Mammary epithelial cell (primary cell): ENCODE data around the gene LRP8.
A peak's percentile ranks its signal among the peaks of the same experiment; 100 is the strongest.

Source experiments
- EZH2 ChIP-seq: IDR thresholded peaks from 2 replicates; pipeline ENCODE4 v1.6.1; 2012; ENCODE audit warnings: low read length, inconsistent platforms, borderline replicate concordance
- TF ChIP-seq, protein P1 (sequence below), 2 donors: IDR thresholded peaks in 1 of 2; conservative IDR thresholded peaks in 1 of 2; 2 replicates each; pipeline ENCODE4 v1.5.1; 2011 to 2012; ENCODE audit warnings: inconsistent platforms in 2 of 2, low read length in 2 of 2, mild to moderate bottlenecking in 2 of 2, control low read depth in 1 of 2, low read depth in 1 of 2; ENCODE audit not compliant: insufficient read depth in 1 of 2; ENCODE audit errors: extremely low read depth in 1 of 2

DNA sequence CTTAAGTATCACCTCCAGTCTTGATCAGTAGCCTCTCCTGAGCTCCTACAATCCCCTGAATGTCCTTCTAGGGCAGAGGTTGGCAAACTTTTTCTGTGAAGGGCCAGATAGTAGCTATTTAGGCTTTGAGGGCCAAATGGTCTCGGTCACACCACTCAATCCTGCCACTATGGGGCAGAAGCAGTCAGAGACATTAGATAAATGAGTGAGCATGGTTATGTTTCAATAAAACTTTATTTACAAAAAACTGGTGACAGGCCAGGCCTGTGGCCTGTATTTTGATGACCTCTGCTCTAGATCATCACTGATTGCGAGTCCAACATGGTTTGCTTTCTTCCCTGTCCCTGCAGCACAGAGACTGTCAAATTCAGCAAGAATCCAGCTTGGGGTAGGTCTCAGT, 36.3 kb downstream of the LRP8 start:
- TF ChIP-seq, protein P1, sequence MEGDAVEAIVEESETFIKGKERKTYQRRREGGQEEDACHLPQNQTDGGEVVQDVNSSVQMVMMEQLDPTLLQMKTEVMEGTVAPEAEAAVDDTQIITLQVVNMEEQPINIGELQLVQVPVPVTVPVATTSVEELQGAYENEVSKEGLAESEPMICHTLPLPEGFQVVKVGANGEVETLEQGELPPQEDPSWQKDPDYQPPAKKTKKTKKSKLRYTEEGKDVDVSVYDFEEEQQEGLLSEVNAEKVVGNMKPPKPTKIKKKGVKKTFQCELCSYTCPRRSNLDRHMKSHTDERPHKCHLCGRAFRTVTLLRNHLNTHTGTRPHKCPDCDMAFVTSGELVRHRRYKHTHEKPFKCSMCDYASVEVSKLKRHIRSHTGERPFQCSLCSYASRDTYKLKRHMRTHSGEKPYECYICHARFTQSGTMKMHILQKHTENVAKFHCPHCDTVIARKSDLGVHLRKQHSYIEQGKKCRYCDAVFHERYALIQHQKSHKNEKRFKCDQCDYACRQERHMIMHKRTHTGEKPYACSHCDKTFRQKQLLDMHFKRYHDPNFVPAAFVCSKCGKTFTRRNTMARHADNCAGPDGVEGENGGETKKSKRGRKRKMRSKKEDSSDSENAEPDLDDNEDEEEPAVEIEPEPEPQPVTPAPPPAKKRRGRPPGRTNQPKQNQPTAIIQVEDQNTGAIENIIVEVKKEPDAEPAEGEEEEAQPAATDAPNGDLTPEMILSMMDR (conservative IDR thresholded peaks at IDR 0.05 in 1 of 2, IDR thresholded peaks at IDR 0.05 in 1 of 2; ENCODE audit: extremely low read depth in 1 of 2, insufficient read depth in 1 of 2, low read depth in 1 of 2, low read length in 2 of 2), result peak in 1 of 2 donors; percentile 5
- TF ChIP-seq EZH2, result no peak
